B cell (primary cell): ENCODE measurements around the gene P2RY6. TPM values are rescaled to one million over a fixed set of nuclear protein-coding genes. Genes with fewer than 3 reads are reported as not detected.

Source experiments
- ATAC-seq: fragments of 200-7000 bp; cut with Tn5 transposase; one replicate; pipeline ENCODE4 v1.10.0; 2021; ENCODE audit warnings: low read depth, mild to moderate bottlenecking, moderate number of reproducible peaks, moderate library complexity
- CTCF ChIA-PET: fragments of 350-600 bp; sonication (Branson Sonifier 250); formaldehyde crosslinking; loops from one replicate; lab custom pipeline; 2021; ENCODE audit warnings: antibody characterized with exemption, inconsistent platforms; lab: Charles Lee
- POLR2A ChIA-PET: fragments of 350-600 bp; sonication (Branson Sonifier 250); formaldehyde crosslinking; loops from one replicate; lab custom pipeline; 2021; ENCODE audit warnings: antibody characterized with exemption; lab: Charles Lee
- DNase-seq: peaks from one replicate; pipeline ENCODE4 v3.0.0; 2013
- H2AFZ ChIP-seq: 2 replicates; pipeline ENCODE4 v1.6.1; 2012; ENCODE audit warnings: mild to moderate bottlenecking, low read depth, low read length; ENCODE audit not compliant: insufficient read depth, poor library complexity, severe bottlenecking
- H3K27ac ChIP-seq, 2 donors: 1 replicate in 1 of 2; 2 replicates in 1 of 2; pipeline ENCODE4 v1.5.1; 2012 to 2013; ENCODE audit warnings: low read length in 2 of 2, mild to moderate bottlenecking in 2 of 2, moderate library complexity in 1 of 2
- H3K27me3 ChIP-seq, 4 experiments: fragments of 200-600 bp in 1 of 4; sonication (generic) in 1 of 4; replicated peaks in 1 of 4; 1 replicate in 2 of 4; 2 replicates in 2 of 4; pipeline versions ENCODE4 v1.6.1 to v1.7.0; 2013 to 2016; ENCODE audit warnings: low read length in 3 of 4, mild to moderate bottlenecking in 2 of 4, mixed read lengths in 1 of 4, moderate library complexity in 1 of 4; ENCODE audit not compliant: insufficient read depth in 4 of 4, control insufficient read depth in 3 of 4; ENCODE audit errors: control extremely low read depth in 1 of 4
- H3K36me3 ChIP-seq, 2 experiments: replicated peaks in 1 of 2; 1 replicate in 1 of 2; 2 replicates in 1 of 2; pipeline versions ENCODE4 v1.6.1 to v1.7.1; 2013; ENCODE audit warnings: low read length in 1 of 2; ENCODE audit not compliant: insufficient read depth in 2 of 2, control insufficient read depth in 1 of 2; ENCODE audit errors: control extremely low read depth in 1 of 2, extremely low read depth in 1 of 2
- H3K4me1 ChIP-seq, 2 donors: fragments of 200-600 bp in 1 of 2; sonication (generic) in 1 of 2; 1 replicate in 1 of 2; 2 replicates in 1 of 2; pipeline versions ENCODE4 v1.5.1 to v1.6.1; 2013 to 2017; ENCODE audit warnings: low read length in 2 of 2; ENCODE audit not compliant: control insufficient read depth in 2 of 2, insufficient read depth in 2 of 2
- H3K4me2 ChIP-seq: replicated peaks from 2 replicates; pipeline ENCODE3; 2012; ENCODE audit warnings: mild to moderate bottlenecking, low read depth, low read length; ENCODE audit not compliant: poor library complexity, severe bottlenecking
- H3K4me3 ChIP-seq, 5 experiments: fragments of 200-600 bp in 1 of 5; sonication (generic) in 1 of 5; 1 replicate in 3 of 5; 2 replicates in 2 of 5; pipeline versions ENCODE4 v1.5.1 to v1.7.0; 2011 to 2016; ENCODE audit warnings: low read length in 4 of 5, mild to moderate bottlenecking in 4 of 5, low read depth in 2 of 5, control low read depth in 1 of 5, moderate library complexity in 1 of 5; ENCODE audit not compliant: insufficient read depth in 1 of 5; ENCODE audit errors: control extremely low read depth in 1 of 5, extremely low read depth in 1 of 5
- H3K79me2 ChIP-seq: fragments of 200-600 bp; sonication (generic); one replicate; pipeline ENCODE4 v1.6.0; 2016; ENCODE audit warnings: low read length; ENCODE audit not compliant: control insufficient read depth, insufficient read depth
- H3K9ac ChIP-seq: fragments of 200-600 bp; sonication (generic); 2 replicates; pipeline ENCODE4 v1.6.1; 2017; ENCODE audit warnings: mild to moderate bottlenecking, low read length, moderate library complexity
- H3K9me3 ChIP-seq, 3 donors: one replicate each; pipeline versions ENCODE4 v1.6.1 to v1.7.1; 2013; ENCODE audit warnings: low read length in 2 of 3; ENCODE audit not compliant: control insufficient read depth in 2 of 3, insufficient read depth in 1 of 3; ENCODE audit errors: control extremely low read depth in 1 of 3
- H4K20me1 ChIP-seq: 2 replicates; pipeline ENCODE4 v1.6.0; 2012; ENCODE audit warnings: mild to moderate bottlenecking, low read length; ENCODE audit not compliant: insufficient read depth, control insufficient read depth, poor library complexity, severe bottlenecking
- H3K27ac Mint-ChIP-seq: one replicate; pipeline ENCODE4 v1.8.0; 2021; ENCODE audit warnings: mixed read lengths
- H3K27me3 Mint-ChIP-seq: one replicate; pipeline ENCODE4 v1.8.0; 2021; ENCODE audit warnings: mixed read lengths
- H3K4me1 Mint-ChIP-seq: one replicate; pipeline ENCODE4 v1.8.0; 2021; ENCODE audit warnings: mixed read lengths
- H3K4me3 Mint-ChIP-seq: one replicate; pipeline ENCODE4 v1.8.0; 2021; ENCODE audit warnings: mixed read lengths
- H3K9me3 Mint-ChIP-seq: one replicate; pipeline ENCODE4 v1.8.0; 2022; ENCODE audit warnings: mixed read lengths; ENCODE audit not compliant: insufficient read depth
- CTCF ChIP-seq: fragments of 200-600 bp; IDR thresholded peaks from one replicate; pipeline ENCODE4 v1.8.0; 2022; ENCODE audit warnings: antibody characterized with exemption, mild to moderate bottlenecking
- EZH2 ChIP-seq: IDR thresholded peaks from 2 replicates; pipeline ENCODE4 v1.6.1; 2012; ENCODE audit warnings: borderline replicate concordance, low read depth, mild to moderate bottlenecking, moderate library complexity, low read length; ENCODE audit not compliant: insufficient read depth, poor library complexity, severe bottlenecking
- WGBS: methylation state at CpG from one replicate; pipeline ENCODE4 v1.1.5; 2013; ENCODE audit warnings: missing lambda C conversion rate; ENCODE audit not compliant: insufficient coverage; 5-methylcytosine and 5-hydroxymethylcytosine counted together
- intact Hi-C: fragments of 100-400 bp; cut with micrococcal nuclease; formaldehyde crosslinking; loops from one replicate; pipeline ENCODE4 v1.10.0; 2022
- polyA plus RNA-seq: library from polyadenylated mRNA; depleted of rRNA; stranded (reverse); fragments of >200 nt; gene quantifications from 2 replicates; pipeline ENCODE4 v1.2.3, GENCODE V29; 2012
- total RNA-seq, 2 donors: library from RNA; stranded (reverse); fragments of 120-200 nt in 1 of 2; gene quantifications; 1 replicate in 1 of 2; 2 replicates in 1 of 2; pipeline versions ENCODE4 v1.2.3 to v1.2.4, GENCODE V29; 2013 to 2022

Gene P2RY6
- total and polyA plus RNA-seq, 2 donors (not counting 1 experiment from before 2014, with no cell fraction given): 0.25 TPM; not detected in 1

GRCh38 chr11:73318501-73319011 lies 46.4 kb downstream of the P2RY6 start:
- Mint-ChIP-seq H3K27me3 (peaks cover 7% of the 10 kb centered on the region), H3K27ac (no peak overlapping the region), H3K4me1 (peaks cover 13% of the 10 kb centered on the region), H3K9me3 (no peaks in the 10 kb centered on the region), H3K4me3 (no peak overlapping the region)
- H3K9me3 ChIP-seq: peaks cover 0 to 5% (median 0%) of the 10 kb centered on the region in 3 donors
- H3K27me3 ChIP-seq: peaks cover 0 to 3% (median 0%) of the 10 kb centered on the region in 4 experiments
- DNase-seq: no peak
- H3K9ac ChIP-seq: no peak overlapping the region
- no peaks in the 10 kb centered on the region for H3K79me2 ChIP-seq
- no peaks in the 10 kb centered on the region for H3K36me3 ChIP-seq
- H3K4me2 ChIP-seq: no peak overlapping the region
- H2AFZ ChIP-seq: no peak overlapping the region
- no peak overlapping the region for H3K4me3 ChIP-seq
- ATAC-seq: no peak
- intact Hi-C loops: no loop called here
- no peak for TF ChIP-seq EZH2
- no peak for TF ChIP-seq CTCF
- ChIA-PET CTCF (interaction anchor here (1.7 kb wide), 1 partner anchor 33 kb away, joined by 4 read pairs; no protein-coding TSS in a partner anchor), POLR2A (no interaction called here)
- no peak overlapping the region for H3K27ac ChIP-seq
- no peaks in the 10 kb centered on the region for H4K20me1 ChIP-seq
- H3K4me1 ChIP-seq: peaks cover 17 to 18% of the 10 kb centered on the region in 2 donors
- 93% methylated on average over 3 of the region's 8 CpGs for WGBS

GRCh38 chr11:73320763-73321603 lies 48.8 kb downstream of the P2RY6 start:
- POLR2A ChIA-PET: no interaction called here
- no peak overlapping the region for H3K4me3 Mint-ChIP-seq
- ATAC-seq (no peak), DNase-seq (no peak)
- Histone ChIP-seq H3K27ac (no peak overlapping the region), H3K36me3 (no peaks in the 10 kb centered on the region), H3K4me3 (no peak overlapping the region), H3K9ac (no peak overlapping the region), H4K20me1 (no peaks in the 10 kb centered on the region), H3K27me3 (peaks cover 0 to 3% (median 0%) of the 10 kb centered on the region in 4 experiments), H3K79me2 (no peaks in the 10 kb centered on the region), H2AFZ (no peak overlapping the region), H3K9me3 (peaks cover 0 to 5% (median 0%) of the 10 kb centered on the region in 3 donors), H3K4me1 (peaks cover 17 to 25% of the 10 kb centered on the region in 2 donors), H3K4me2 (no peak overlapping the region)
- peaks cover 6% of the 10 kb centered on the region for H3K27me3 Mint-ChIP-seq
- no peaks in the 10 kb centered on the region for H3K9me3 Mint-ChIP-seq
- CTCF ChIA-PET: interaction anchor here (1.4 to 7.2 kb wide), 2 partner anchors 14 kb away, joined by 8 to 45 read pairs; no protein-coding TSS in a partner anchor
- no peak overlapping the region for H3K27ac Mint-ChIP-seq
- intact Hi-C loops: no loop called here
- no peak for TF ChIP-seq EZH2
- no peak for TF ChIP-seq CTCF
- H3K4me1 Mint-ChIP-seq: peaks cover 22% of the 10 kb centered on the region
- 63% methylated on average over 5 of the region's 10 CpGs for WGBS
